WTC11 (cell line): ENCODE data around the gene OTOA.

ENCODE experiments used
- CTCF ChIP-seq: fragments of 200-600 bp; IDR thresholded peaks from 2 replicates; pipeline ENCODE4 v1.8.0; 2022; ENCODE audit warnings: antibody characterized with exemption
- ZNF121 ChIP-seq: sonication (generic); formaldehyde crosslinking; IDR thresholded peaks from 2 replicates; pipeline ENCODE4 v1.8.0; 2023; ENCODE audit warnings: missing genetic modification reagents

- TF ChIP-seq CTCF (no peak), ZNF121 (CRISPR knock-in tag) (no peak)
These were observed 4.6 kb upstream of the OTOA start for GRCh38 chr16:21659124-21659523.
